Measurements from ENCODE around the gene MRPS27. TPM values are rescaled to one million over a fixed set of nuclear protein-coding genes. Genes with fewer than 3 reads are reported as not detected.

Gene MRPS27
- total RNA-seq, 1 experiment from 2014 or later, result 61.2 TPM

- no peak for DNase-seq
- H3K4me3 Mint-ChIP-seq (ENCODE audit: low read depth, unreplicated experiment), result no peak overlapping the region
- CTCF ChIA-PET, result no interaction called here
- no peaks in the 10 kb centered on the region for H3K4me1 Mint-ChIP-seq (ENCODE audit: low read depth, unreplicated experiment)
- no peaks in the 10 kb centered on the region for H3K36me3 Mint-ChIP-seq (ENCODE audit: insufficient read depth, unreplicated experiment)
- no peak overlapping the region for H3K27ac Mint-ChIP-seq (ENCODE audit: unreplicated experiment)
- TF ChIP-seq CTCF (IDR thresholded peaks at IDR 0.05; ENCODE audit: unreplicated experiment), result no peak
- H3K9me3 Mint-ChIP-seq (ENCODE audit: low read depth, unreplicated experiment), result no peaks in the 10 kb centered on the region
- H3K27me3 Mint-ChIP-seq (ENCODE audit: unreplicated experiment), result no peaks in the 10 kb centered on the region
- no TSS peak for BruUV-seq (replicated peaks)
- intact Hi-C loops (cut with micrococcal nuclease; ENCODE audit: unreplicated experiment), result no loop called here
Measured at GRCh38 chr5:72202331-72202825, 117.7 kb downstream of the MRPS27 start.

GRCh38 chr5:72199681-72200080 is 120.4 kb downstream of the MRPS27 start:
- CTCF ChIA-PET, result no interaction called here
- no peak for DNase-seq
- H3K27me3 Mint-ChIP-seq (ENCODE audit: unreplicated experiment), result no peaks in the 10 kb centered on the region
- no peak for TF ChIP-seq CTCF (IDR thresholded peaks at IDR 0.05; ENCODE audit: unreplicated experiment)
- H3K27ac Mint-ChIP-seq (ENCODE audit: unreplicated experiment), result no peak overlapping the region
- intact Hi-C loops (cut with micrococcal nuclease; ENCODE audit: unreplicated experiment), result no loop called here
- peaks cover 10% of the 10 kb centered on the region for H3K9me3 Mint-ChIP-seq (ENCODE audit: low read depth, unreplicated experiment)
- no peaks in the 10 kb centered on the region for H3K4me1 Mint-ChIP-seq (ENCODE audit: low read depth, unreplicated experiment)
- BruUV-seq (replicated peaks), result no TSS peak
- H3K4me3 Mint-ChIP-seq (ENCODE audit: low read depth, unreplicated experiment), result no peak overlapping the region
- no peaks in the 10 kb centered on the region for H3K36me3 Mint-ChIP-seq (ENCODE audit: insufficient read depth, unreplicated experiment)

- no TSS peak for BruUV-seq (replicated peaks)
- DNase-seq, result no peak
- Mint-ChIP-seq H3K36me3 (ENCODE audit: insufficient read depth, unreplicated experiment) (no peaks in the 10 kb centered on the region), H3K27ac (ENCODE audit: unreplicated experiment) (no peak overlapping the region), H3K9me3 (ENCODE audit: low read depth, unreplicated experiment) (peaks cover 10% of the 10 kb centered on the region), H3K4me3 (ENCODE audit: low read depth, unreplicated experiment) (no peak overlapping the region), H3K27me3 (ENCODE audit: unreplicated experiment) (no peaks in the 10 kb centered on the region), H3K4me1 (ENCODE audit: low read depth, unreplicated experiment) (no peaks in the 10 kb centered on the region)
- CTCF ChIA-PET, result no interaction called here
- intact Hi-C loops (cut with micrococcal nuclease; ENCODE audit: unreplicated experiment), result no loop called here
- no peak for TF ChIP-seq CTCF (IDR thresholded peaks at IDR 0.05; ENCODE audit: unreplicated experiment)
Measured at GRCh38 chr5:72197393-72197792, 122.6 kb downstream of the MRPS27 start.

GRCh38 chr5:72195581-72195980 is 124.5 kb downstream of the MRPS27 start:
- Mint-ChIP-seq H3K27me3 (ENCODE audit: unreplicated experiment) (no peaks in the 10 kb centered on the region), H3K9me3 (ENCODE audit: low read depth, unreplicated experiment) (peaks cover 10% of the 10 kb centered on the region), H3K27ac (ENCODE audit: unreplicated experiment) (no peak overlapping the region), H3K36me3 (ENCODE audit: insufficient read depth, unreplicated experiment) (no peaks in the 10 kb centered on the region), H3K4me1 (ENCODE audit: low read depth, unreplicated experiment) (no peaks in the 10 kb centered on the region), H3K4me3 (ENCODE audit: low read depth, unreplicated experiment) (no peak overlapping the region)
- DNase-seq, result no peak
- intact Hi-C loops (cut with micrococcal nuclease; ENCODE audit: unreplicated experiment), result no loop called here
- no peak for TF ChIP-seq CTCF (IDR thresholded peaks at IDR 0.05; ENCODE audit: unreplicated experiment)
- CTCF ChIA-PET, result no interaction called here
- no TSS peak for BruUV-seq (replicated peaks)

All from Calu3 (cell line).